H1 (cell line): ENCODE results near the gene ATP6V1F.

Experiments used
- CBX5 ChIP-seq: fragments of 300-800, 300-1000 bp; sonication (generic); IDR thresholded peaks from 2 replicates; pipeline ENCODE4 v1.7.1; 2016; ENCODE audit warnings: antibody characterized with exemption, low read length, low read depth
- CBX8 ChIP-seq: fragments of 300-800, 300-1000 bp; sonication (generic); IDR thresholded peaks from 2 replicates; pipeline ENCODE4 v1.7.1; 2016; ENCODE audit warnings: low read depth, low read length, borderline replicate concordance
- CREB1 ChIP-seq: IDR thresholded peaks from 2 replicates; pipeline ENCODE4 v1.6.1; 2012; ENCODE audit warnings: inconsistent platforms
- EP300 ChIP-seq, 2 experiments: IDR thresholded peaks; 1 replicate in 1 of 2; 2 replicates in 1 of 2; pipeline ENCODE4 v1.6.1; 2011 to 2012; ENCODE audit warnings: low read depth in 2 of 2, low read length in 2 of 2, mild to moderate bottlenecking in 2 of 2, borderline replicate concordance in 1 of 2, inconsistent platforms in 1 of 2, moderate library complexity in 1 of 2
- EZH2 ChIP-seq: fragments of 200-600 bp; sonication (generic); IDR thresholded peaks from 2 replicates; pipeline ENCODE4 v1.7.1; 2012; ENCODE audit warnings: low read depth, mild to moderate bottlenecking, moderate library complexity, low read length, inconsistent platforms; ENCODE audit not compliant: severe bottlenecking
- GABPA ChIP-seq: IDR thresholded peaks from 2 replicates; pipeline ENCODE4 v1.6.1; 2011; ENCODE audit warnings: mild to moderate bottlenecking, low read length, moderate library complexity, borderline replicate concordance; ENCODE audit not compliant: insufficient read depth
- MAX ChIP-seq: IDR thresholded peaks from 2 replicates; pipeline ENCODE4 v1.6.1; 2012; ENCODE audit warnings: inconsistent platforms
- PHF8 ChIP-seq: fragments of 200-600 bp; sonication (generic); conservative IDR thresholded peaks from 2 replicates; pipeline ENCODE4 v1.7.1; 2012; ENCODE audit warnings: low read depth, mild to moderate bottlenecking, inconsistent platforms, low read length, moderate library complexity
- RBBP5 ChIP-seq: IDR thresholded peaks from 2 replicates; pipeline ENCODE4 v1.7.1; 2012; ENCODE audit warnings: low read depth, mild to moderate bottlenecking, inconsistent platforms, low read length, moderate library complexity, borderline replicate concordance
- RFX5 ChIP-seq: IDR thresholded peaks from 2 replicates; pipeline ENCODE4 v1.6.1; 2011; ENCODE audit warnings: low read depth, low read length, improper control_type of control experiment, borderline replicate concordance
- SUZ12 ChIP-seq: fragments of 200-600 bp; sonication (generic); IDR thresholded peaks from 2 replicates; pipeline ENCODE4 v1.6.1; 2012; ENCODE audit warnings: mild to moderate bottlenecking, inconsistent platforms, low read length, moderate library complexity, mixed read lengths
- ZNF274 ChIP-seq: IDR thresholded peaks from 2 replicates; pipeline ENCODE4 v1.7.0; 2012; ENCODE audit warnings: low read length, borderline replicate concordance; ENCODE audit errors: extremely low read depth
- TF ChIP-seq, protein P1 (sequence below), 3 experiments: IDR thresholded peaks; 1 replicate in 2 of 3; 2 replicates in 1 of 3; pipeline versions ENCODE4 v1.5.1 to v1.6.1; 2011; ENCODE audit warnings: low read length in 3 of 3, mild to moderate bottlenecking in 3 of 3, inconsistent platforms in 2 of 3, low read depth in 1 of 3, moderate library complexity in 1 of 3; ENCODE audit not compliant: insufficient read depth in 1 of 3; ENCODE audit errors: control extremely low read depth in 1 of 3

- TF ChIP-seq EZH2 = no peak
- no peak for TF ChIP-seq RBBP5
- no peak for TF ChIP-seq PHF8
- TF ChIP-seq, protein P1, sequence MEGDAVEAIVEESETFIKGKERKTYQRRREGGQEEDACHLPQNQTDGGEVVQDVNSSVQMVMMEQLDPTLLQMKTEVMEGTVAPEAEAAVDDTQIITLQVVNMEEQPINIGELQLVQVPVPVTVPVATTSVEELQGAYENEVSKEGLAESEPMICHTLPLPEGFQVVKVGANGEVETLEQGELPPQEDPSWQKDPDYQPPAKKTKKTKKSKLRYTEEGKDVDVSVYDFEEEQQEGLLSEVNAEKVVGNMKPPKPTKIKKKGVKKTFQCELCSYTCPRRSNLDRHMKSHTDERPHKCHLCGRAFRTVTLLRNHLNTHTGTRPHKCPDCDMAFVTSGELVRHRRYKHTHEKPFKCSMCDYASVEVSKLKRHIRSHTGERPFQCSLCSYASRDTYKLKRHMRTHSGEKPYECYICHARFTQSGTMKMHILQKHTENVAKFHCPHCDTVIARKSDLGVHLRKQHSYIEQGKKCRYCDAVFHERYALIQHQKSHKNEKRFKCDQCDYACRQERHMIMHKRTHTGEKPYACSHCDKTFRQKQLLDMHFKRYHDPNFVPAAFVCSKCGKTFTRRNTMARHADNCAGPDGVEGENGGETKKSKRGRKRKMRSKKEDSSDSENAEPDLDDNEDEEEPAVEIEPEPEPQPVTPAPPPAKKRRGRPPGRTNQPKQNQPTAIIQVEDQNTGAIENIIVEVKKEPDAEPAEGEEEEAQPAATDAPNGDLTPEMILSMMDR (IDR thresholded peaks at IDR 0.05; ENCODE audit: control extremely low read depth in 1 of 3, insufficient read depth in 1 of 3, low read depth in 1 of 3, low read length in 3 of 3) = no peak
- no peak for TF ChIP-seq EP300 (IDR thresholded peaks at IDR 0.05; ENCODE audit: borderline replicate concordance in 1 of 2, low read depth in 2 of 2, low read length in 2 of 2)
- TF ChIP-seq SUZ12 = no peak
- TF ChIP-seq GABPA = no peak
- TF ChIP-seq CREB1 = no peak
- no peak for TF ChIP-seq RFX5
- no peak for TF ChIP-seq MAX
- no peak for TF ChIP-seq CBX5
- TF ChIP-seq ZNF274 = no peak
- TF ChIP-seq CBX8 = no peak
Observed at GRCh38 chr7:128882134-128882533, 19.5 kb downstream of the ATP6V1F start.
